ENCODE results near the gene CAPN2.

DNA sequence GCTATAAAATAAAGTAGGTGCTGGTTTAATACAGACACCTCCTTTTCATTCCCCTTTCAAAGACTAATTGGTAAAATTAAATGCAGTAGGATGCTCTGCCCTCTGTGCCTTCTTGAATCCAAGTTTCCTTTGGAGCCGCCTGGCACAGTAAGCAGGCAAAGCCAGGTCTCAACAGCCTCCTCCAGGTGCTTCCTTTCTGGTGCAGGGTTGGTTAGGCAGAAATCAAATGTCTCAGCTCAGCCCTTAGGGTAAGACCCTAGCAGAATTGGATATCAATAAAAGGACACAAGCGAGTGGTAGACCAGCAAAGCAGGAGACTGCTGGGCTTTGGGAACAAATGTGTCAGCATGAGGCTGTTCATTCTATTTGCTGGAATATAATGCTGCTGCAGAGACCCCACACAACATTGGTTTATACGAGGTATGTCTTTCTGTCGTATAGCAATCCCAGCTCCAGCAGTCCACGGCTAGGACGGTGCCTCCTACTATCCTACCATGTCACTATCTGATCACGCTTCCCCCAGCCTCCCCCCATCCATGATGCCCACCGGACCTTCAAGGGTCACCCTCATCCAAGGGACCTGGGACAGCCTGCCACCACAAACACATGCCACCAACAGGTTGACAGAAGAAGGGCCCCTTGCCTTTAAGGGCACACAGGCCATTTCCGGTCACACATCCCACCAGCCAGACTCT, 58.4 kb downstream of the CAPN2 start:
- TF ChIP-seq, protein P1, sequence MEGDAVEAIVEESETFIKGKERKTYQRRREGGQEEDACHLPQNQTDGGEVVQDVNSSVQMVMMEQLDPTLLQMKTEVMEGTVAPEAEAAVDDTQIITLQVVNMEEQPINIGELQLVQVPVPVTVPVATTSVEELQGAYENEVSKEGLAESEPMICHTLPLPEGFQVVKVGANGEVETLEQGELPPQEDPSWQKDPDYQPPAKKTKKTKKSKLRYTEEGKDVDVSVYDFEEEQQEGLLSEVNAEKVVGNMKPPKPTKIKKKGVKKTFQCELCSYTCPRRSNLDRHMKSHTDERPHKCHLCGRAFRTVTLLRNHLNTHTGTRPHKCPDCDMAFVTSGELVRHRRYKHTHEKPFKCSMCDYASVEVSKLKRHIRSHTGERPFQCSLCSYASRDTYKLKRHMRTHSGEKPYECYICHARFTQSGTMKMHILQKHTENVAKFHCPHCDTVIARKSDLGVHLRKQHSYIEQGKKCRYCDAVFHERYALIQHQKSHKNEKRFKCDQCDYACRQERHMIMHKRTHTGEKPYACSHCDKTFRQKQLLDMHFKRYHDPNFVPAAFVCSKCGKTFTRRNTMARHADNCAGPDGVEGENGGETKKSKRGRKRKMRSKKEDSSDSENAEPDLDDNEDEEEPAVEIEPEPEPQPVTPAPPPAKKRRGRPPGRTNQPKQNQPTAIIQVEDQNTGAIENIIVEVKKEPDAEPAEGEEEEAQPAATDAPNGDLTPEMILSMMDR (IDR thresholded peaks at IDR 0.05): no peak
- TF ChIP-seq EZH2 (IDR thresholded peaks at IDR 0.05; ENCODE audit: borderline replicate concordance, insufficient read depth, low read depth, low read length, poor library complexity, severe bottlenecking): no peak
